IMR-90 (cell line): Measurements from ENCODE around the gene CATSPER1. TPM values are rescaled to one million over a fixed set of nuclear protein-coding genes. Genes with fewer than 3 reads are reported as not detected.

Experiments
- ATAC-seq: fragments of 200-7000 bp; cut with Tn5 transposase; 2 replicates; pipeline ENCODE4 v1.9.1; 2020; ENCODE audit warnings: low read depth, mild to moderate bottlenecking, moderate library complexity
- BruUV-seq: library from RNA; stranded (reverse); fragments of 400-500 nt; replicated peaks from 2 replicates; lab custom pipeline; 2021; lab: Mats Ljungman, UMichigan
- CTCF ChIA-PET: fragments of 300-600 bp; formaldehyde crosslinking; extraction: SDS; loops from one replicate; lab custom pipeline; 2021; ENCODE audit warnings: antibody characterized with exemption; lab: Yijun Ruan, JAX
- POLR2A ChIA-PET: fragments of 300-600 bp; sonication (Branson Sonifier 250); formaldehyde crosslinking; loops from one replicate; lab custom pipeline; 2022; ENCODE audit warnings: antibody characterized with exemption; ENCODE audit not compliant: unreplicated experiment; lab: Charles Lee
- DNase-seq: peaks from one replicate; pipeline ENCODE4 v3.0.0; 2013
- H2AFZ ChIP-seq: replicated peaks from 2 replicates; pipeline ENCODE3; 2013; ENCODE audit warnings: low read length, mild to moderate bottlenecking; ENCODE audit not compliant: poor library complexity
- H2AK5ac ChIP-seq: 2 replicates; pipeline ENCODE4 v1.6.1; 2013; ENCODE audit warnings: low read depth, low read length, inconsistent platforms
- H2AK9ac ChIP-seq: replicated peaks from 2 replicates; pipeline ENCODE3; 2013; ENCODE audit warnings: mild to moderate bottlenecking, low read depth, low read length, moderate library complexity; ENCODE audit not compliant: poor library complexity
- H2BK120ac ChIP-seq: 2 replicates; pipeline ENCODE4 v1.6.1; 2013; ENCODE audit warnings: low read depth, low read length, inconsistent platforms
- H2BK15ac ChIP-seq: 3 replicates; pipeline ENCODE4 v1.6.1; 2013; ENCODE audit warnings: low read depth, low read length, inconsistent platforms
- H2BK20ac ChIP-seq: 2 replicates; pipeline ENCODE4 v1.6.1; 2013; ENCODE audit warnings: low read depth, mild to moderate bottlenecking, inconsistent platforms, low read length, moderate library complexity
- H2BK5ac ChIP-seq: 2 replicates; pipeline ENCODE4 v1.6.1; 2013; ENCODE audit warnings: mild to moderate bottlenecking, low read depth, low read length, inconsistent platforms; ENCODE audit not compliant: poor library complexity, severe bottlenecking
- H3K14ac ChIP-seq: replicated peaks from 2 replicates; pipeline ENCODE4 v1.6.1; 2013; ENCODE audit warnings: low read depth, low read length, inconsistent platforms
- H3K18ac ChIP-seq: 2 replicates; pipeline ENCODE4 v1.6.1; 2013; ENCODE audit warnings: low read depth, low read length, control low read depth
- H3K23ac ChIP-seq: 2 replicates; pipeline ENCODE4 v1.6.1; 2013; ENCODE audit warnings: low read depth, low read length, inconsistent platforms
- H3K27ac ChIP-seq: 2 replicates; pipeline ENCODE4 v1.5.1; 2013; ENCODE audit warnings: mild to moderate bottlenecking, control low read depth, low read length; ENCODE audit not compliant: insufficient read depth
- H3K27me3 ChIP-seq: 2 replicates; pipeline ENCODE4 v1.6.1; 2013; ENCODE audit warnings: low read length; ENCODE audit not compliant: control insufficient read depth, insufficient read depth
- H3K36me3 ChIP-seq: 2 replicates; pipeline ENCODE4 v1.6.1; 2013; ENCODE audit warnings: low read length, mixed read lengths; ENCODE audit not compliant: control insufficient read depth, insufficient read depth
- H3K4ac ChIP-seq: 2 replicates; pipeline ENCODE4 v1.6.1; 2013; ENCODE audit warnings: low read depth, low read length, inconsistent platforms
- H3K4me1 ChIP-seq: 2 replicates; pipeline ENCODE4 v1.6.1; 2013; ENCODE audit warnings: low read length, mixed read lengths; ENCODE audit not compliant: control insufficient read depth, insufficient read depth
- H3K4me2 ChIP-seq: 2 replicates; pipeline ENCODE4 v1.6.1; 2013; ENCODE audit warnings: low read depth, mild to moderate bottlenecking, control low read depth, low read length, moderate library complexity
- H3K4me3 ChIP-seq: 2 replicates; pipeline ENCODE4 v1.5.1; 2013; ENCODE audit warnings: low read depth, mild to moderate bottlenecking, control low read depth, low read length, moderate library complexity; ENCODE audit not compliant: insufficient read depth
- H3K56ac ChIP-seq: 2 replicates; pipeline ENCODE4 v1.6.1; 2013; ENCODE audit warnings: low read length, inconsistent platforms; ENCODE audit not compliant: insufficient read depth; ENCODE audit errors: extremely low read depth
- H3K79me1 ChIP-seq, 2 experiments: 2 replicates each; pipeline ENCODE4 v1.6.1; 2013; ENCODE audit warnings: low read length in 2 of 2, inconsistent platforms in 1 of 2, low read depth in 1 of 2
- H3K9ac ChIP-seq: 2 replicates; pipeline ENCODE4 v1.6.1; 2013; ENCODE audit warnings: low read depth, low read length, control low read depth
- H3K9me1 ChIP-seq: 2 replicates; pipeline ENCODE4 v1.6.1; 2013; ENCODE audit warnings: low read length, inconsistent platforms; ENCODE audit not compliant: insufficient read depth
- H3K9me3 ChIP-seq: 2 replicates; pipeline ENCODE4 v1.6.1; 2013; ENCODE audit warnings: low read length; ENCODE audit not compliant: control insufficient read depth, insufficient read depth
- H4K20me1 ChIP-seq: 2 replicates; pipeline ENCODE4 v1.6.1; 2013; ENCODE audit warnings: low read length, inconsistent platforms; ENCODE audit not compliant: insufficient read depth
- H4K5ac ChIP-seq: 2 replicates; pipeline ENCODE4 v1.6.1; 2013; ENCODE audit warnings: mild to moderate bottlenecking, low read depth, low read length, control low read depth
- H4K8ac ChIP-seq, 2 experiments: 2 replicates each; pipeline ENCODE4 v1.6.1; 2013; ENCODE audit warnings: low read depth in 2 of 2, low read length in 2 of 2, control low read depth in 1 of 2, inconsistent platforms in 1 of 2
- H4K91ac ChIP-seq: 2 replicates; pipeline ENCODE4 v1.6.1; 2013; ENCODE audit warnings: low read depth, low read length, inconsistent platforms; ENCODE audit not compliant: insufficient read depth
- CEBPB ChIP-seq: IDR thresholded peaks from 2 replicates; pipeline ENCODE4 v1.6.1; 2012; ENCODE audit warnings: low read depth, low read length, improper control_type of control experiment
- CHD1 ChIP-seq: IDR thresholded peaks from 2 replicates; pipeline ENCODE4 v1.6.1; 2012; ENCODE audit warnings: low read depth, low read length, improper control_type of control experiment
- CTCF ChIP-seq: conservative IDR thresholded peaks from 2 replicates; pipeline ENCODE4 v1.5.1; 2012; ENCODE audit warnings: mild to moderate bottlenecking, low read depth, low read length, improper control_type of control experiment
- ELK1 ChIP-seq: fragments of 150-350 bp; IDR thresholded peaks from 2 replicates; pipeline ENCODE4 v1.6.1; 2016; ENCODE audit warnings: low read depth, mild to moderate bottlenecking, low read length, moderate library complexity, borderline replicate concordance
- FOS ChIP-seq: fragments of 150-350 bp; IDR thresholded peaks from 2 replicates; pipeline ENCODE4 v1.6.1; 2016; ENCODE audit warnings: low read depth, low read length
- MAFK ChIP-seq: IDR thresholded peaks from 2 replicates; pipeline ENCODE4 v1.6.1; 2012; ENCODE audit warnings: low read depth, low read length, improper control_type of control experiment
- MAZ ChIP-seq: IDR thresholded peaks from 2 replicates; pipeline ENCODE4 v1.6.1; 2012; ENCODE audit warnings: low read depth, mild to moderate bottlenecking, low read length, improper control_type of control experiment, moderate library complexity, borderline replicate concordance
- MXI1 ChIP-seq: IDR thresholded peaks from 2 replicates; pipeline ENCODE4 v1.6.1; 2012; ENCODE audit warnings: low read depth, mild to moderate bottlenecking, low read length, moderate library complexity, borderline replicate concordance
- NFE2L2 ChIP-seq: fragments of 150-350 bp; IDR thresholded peaks from 2 replicates; pipeline ENCODE4 v1.6.1; 2016; ENCODE audit warnings: low read depth, mild to moderate bottlenecking, low read length
- RAD21 ChIP-seq: IDR thresholded peaks from 2 replicates; pipeline ENCODE4 v1.6.1; 2012; ENCODE audit warnings: low read length, improper control_type of control experiment
- RCOR1 ChIP-seq: IDR thresholded peaks from 2 replicates; pipeline ENCODE4 v1.6.1; 2012; ENCODE audit warnings: mild to moderate bottlenecking, low read length, improper control_type of control experiment; ENCODE audit not compliant: insufficient replicate concordance
- RFX5 ChIP-seq: IDR thresholded peaks from 2 replicates; pipeline ENCODE4 v1.8.0; 2012; ENCODE audit warnings: low read depth, mild to moderate bottlenecking, low read length, moderate library complexity
- USF2 ChIP-seq: fragments of 150-350 bp; IDR thresholded peaks from 2 replicates; pipeline ENCODE4 v1.6.1; 2017; ENCODE audit warnings: mild to moderate bottlenecking, antibody characterized with exemption, low read length, low read depth
- WGBS, 2 experiments: methylation state at CpG; one replicate each; pipeline versions ENCODE4 v1.1.5 to v1.1.7; 2013; ENCODE audit warnings: missing lambda C conversion rate in 2 of 2; ENCODE audit not compliant: insufficient read length in 1 of 2; ENCODE audit errors: extremely low coverage in 2 of 2; 5-methylcytosine and 5-hydroxymethylcytosine counted together
- dilution Hi-C: fragments of 300-500 bp; cut with HindIII; formaldehyde crosslinking; loops from one replicate; pipeline ENCODE4 v1.14.3; 2018; ENCODE audit warnings: low sequenced_read_pairs; ENCODE audit not compliant: unreplicated experiment
- in situ Hi-C: fragments of 300-500 bp; cut with MboI; formaldehyde crosslinking; loops from 3 replicates; pipeline ENCODE4 v1.14.3; 2019; ENCODE audit warnings: low sequenced_read_pairs, inconsistent platforms, mixed read lengths
- intact Hi-C: fragments of 100-400 bp; cut with micrococcal nuclease; formaldehyde crosslinking; loops from 2 replicates; pipeline ENCODE4 v1.10.0; 2022
- polyA plus RNA-seq, 3 experiments: library from polyadenylated mRNA; depleted of rRNA; stranded (reverse); fragments of >200 nt; gene quantifications; 2 replicates each; pipeline ENCODE4 v1.2.3, GENCODE V29; 2012; ENCODE audit warnings: low replicate concordance in 1 of 3
- total RNA-seq: library from RNA; depleted of rRNA; stranded (reverse); fragments of >200 nt; gene quantifications from 2 replicates; pipeline ENCODE4 v1.2.3, GENCODE V29; 2012

Gene CATSPER1
- total and polyA plus RNA-seq, 2 of the 4 experiments (the other 2 are of a cell fraction), result 0.18 to 0.91 TPM

GRCh38 chr11:66022401-66023185 is 3.7 kb downstream of the CATSPER1 start:
- peak overlapping the region; percentile 79 for H2AK9ac ChIP-seq
- in situ Hi-C loops, result no loop called here
- no peak overlapping the region; the same call in 1 of the 2 replicates for H3K14ac ChIP-seq
- H3K56ac ChIP-seq, result no peak overlapping the region
- WGBS, 2 experiments, result 18% methylated on average over 16 of the region's 46 CpGs; no CpG with 5 or more reads in 1 of the 2 experiments
- H3K27me3 ChIP-seq, result no peaks in the 10 kb centered on the region; the same call in 1 of the 2 replicates
- DNase-seq (peak; percentile 29), ATAC-seq (peak; percentile 95)
- no peak overlapping the region; the same call in 1 of the 2 replicates for H3K9ac ChIP-seq
- peak overlapping the region; percentile 72; the same call in 1 of the 2 replicates for H2BK120ac ChIP-seq
- H2AFZ ChIP-seq, result peak overlapping the region; percentile 98
- intact Hi-C loops, result no loop called here
- H3K79me1 ChIP-seq, result peaks cover 0 to 4% of the 10 kb centered on the region in 2 experiments; a peak in 1 of 4 replicates
- H3K4ac ChIP-seq, result peak overlapping the region; percentile 86
- peak overlapping the region; percentile 33; the same call in 1 of the 2 replicates for H3K18ac ChIP-seq
- no peaks in the 10 kb centered on the region for H3K36me3 ChIP-seq
- dilution Hi-C loops, result no loop called here
- peaks cover 9% of the 10 kb centered on the region for H3K4me1 ChIP-seq
- no peaks in the 10 kb centered on the region for H3K9me3 ChIP-seq
- H4K8ac ChIP-seq, result peak overlapping the region; percentile 62 to 97
- H4K5ac ChIP-seq, result peak overlapping the region; percentile 88
- POLR2A ChIA-PET, result no interaction called here
- peak overlapping the region; percentile 71 for H3K4me2 ChIP-seq
- 0 out of 2 replicates have a peak overlapping the region, but pooled peaks have one; percentile 17 for H2AK5ac ChIP-seq
- peaks cover 5% of the 10 kb centered on the region; the same call in 1 of the 2 replicates for H3K9me1 ChIP-seq
- peak overlapping the region; percentile 76; the same call in 1 of the 2 replicates for H4K91ac ChIP-seq
- no peak overlapping the region for H2BK20ac ChIP-seq
- no peak overlapping the region for H3K4me3 ChIP-seq
- no peak overlapping the region for H3K27ac ChIP-seq
- no TSS peak for BruUV-seq
- no peaks in the 10 kb centered on the region for H4K20me1 ChIP-seq
- CTCF ChIA-PET, result interaction anchor here (0.6 to 1.8 kb wide), 7 partner anchors 14 to 207 kb away, joined by 3 to 5 read pairs (median 3); partner anchors contain the start of gene SF3B2
- no peak overlapping the region for H3K23ac ChIP-seq
- no peak overlapping the region for H2BK5ac ChIP-seq
- H2BK15ac ChIP-seq, result no peak overlapping the region
- no peak for TF ChIP-seq RCOR1
- TF ChIP-seq USF2, result no peak
- no peak for TF ChIP-seq FOS
- no peak for TF ChIP-seq MAFK
- TF ChIP-seq CEBPB, result no peak
- peak; percentile 84 for TF ChIP-seq CTCF
- TF ChIP-seq MAZ, result peak; percentile 74; the same call in 1 of the 2 replicates
- no peak for TF ChIP-seq NFE2L2
- no peak for TF ChIP-seq ELK1
- no peak for TF ChIP-seq CHD1
- TF ChIP-seq MXI1, result no peak
- TF ChIP-seq RAD21, result peak; percentile 70
- TF ChIP-seq RFX5, result no peak
